Hematopoietic multipotent progenitor cell treated with erythropoietin and hydrocortisone succinate and interleukin-3 and kit ligand, for 8 days (in vitro differentiated cells): Measurements from ENCODE around the gene PLAAT3.
"Not testable (repeated sequence)": the region's sequence is repeated elsewhere in the genome, so short reads cannot be mapped to it uniquely, and the experiment has no call there.

Source experiments
- DNase-seq: peaks from one replicate; pipeline ENCODE4 v3.0.0-alpha.2; 2015

Gene PLAAT3

DNA sequence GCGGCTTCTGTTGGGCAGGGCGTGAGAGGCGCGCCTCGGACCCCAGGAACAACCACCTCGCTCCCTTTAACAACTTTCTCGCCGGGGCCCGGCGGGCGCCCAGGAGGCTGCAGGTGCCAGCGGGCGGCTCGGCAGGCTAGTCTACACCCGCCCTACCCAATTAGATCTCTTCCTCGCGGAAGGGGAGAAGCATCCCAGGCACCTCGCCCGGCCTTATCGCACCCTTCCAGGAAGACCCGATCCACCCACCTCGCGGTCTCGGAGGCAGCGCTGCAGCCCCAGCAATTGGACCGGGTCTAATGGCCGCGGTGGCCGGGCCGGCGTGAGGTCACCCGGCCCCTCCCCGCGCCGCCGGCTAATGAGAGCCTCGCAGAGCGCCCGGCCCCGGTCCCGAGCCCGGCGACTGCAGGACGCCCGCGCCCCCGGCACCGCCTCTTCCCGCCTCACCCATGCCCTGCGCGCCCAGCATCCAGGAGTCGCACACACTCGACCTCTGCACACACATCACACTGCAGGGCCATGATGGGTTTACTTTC lies at the start of gene PLAAT3:
PLAAT3 (minus strand) TSS at position 298 of the 536 bp plus-strand sequence. CDS start 419 bp downstream, outside the sequence.
- peak; percentile 84 for DNase-seq

GRCh38 chr11:63663809-63664208 lies 49.6 kb upstream of the PLAAT3 start:
- no peak for DNase-seq

GRCh38 chr11:63660972-63661371 lies 46.7 kb upstream of the PLAAT3 start:
- no peak for DNase-seq

DNA sequence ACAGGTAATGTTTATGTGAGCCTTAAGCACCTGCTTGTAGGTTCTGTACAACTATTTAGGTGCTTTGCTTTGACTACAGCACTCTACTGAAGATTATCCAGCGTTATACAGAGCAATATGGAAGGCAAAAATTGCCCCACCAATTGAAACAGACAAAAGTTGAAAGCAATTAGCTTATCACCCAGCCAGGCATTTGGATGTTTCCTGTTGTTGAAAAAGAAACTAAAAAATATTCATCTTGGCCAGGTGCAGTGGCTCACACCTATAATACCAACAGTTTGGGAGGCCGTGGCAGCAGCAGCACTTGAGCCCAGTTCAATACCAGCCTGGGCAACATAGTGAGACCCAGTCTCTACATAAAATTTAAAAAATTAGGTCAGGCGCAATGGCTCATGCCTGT lies 38.4 kb upstream of the PLAAT3 start:
- no peak for DNase-seq

- no peak for DNase-seq
These were observed 29.0 kb upstream of the PLAAT3 start for GRCh38 chr11:63643205-63643604.

- no peak for DNase-seq
These were observed 27.5 kb upstream of the PLAAT3 start for GRCh38 chr11:63641727-63642126.

DNA sequence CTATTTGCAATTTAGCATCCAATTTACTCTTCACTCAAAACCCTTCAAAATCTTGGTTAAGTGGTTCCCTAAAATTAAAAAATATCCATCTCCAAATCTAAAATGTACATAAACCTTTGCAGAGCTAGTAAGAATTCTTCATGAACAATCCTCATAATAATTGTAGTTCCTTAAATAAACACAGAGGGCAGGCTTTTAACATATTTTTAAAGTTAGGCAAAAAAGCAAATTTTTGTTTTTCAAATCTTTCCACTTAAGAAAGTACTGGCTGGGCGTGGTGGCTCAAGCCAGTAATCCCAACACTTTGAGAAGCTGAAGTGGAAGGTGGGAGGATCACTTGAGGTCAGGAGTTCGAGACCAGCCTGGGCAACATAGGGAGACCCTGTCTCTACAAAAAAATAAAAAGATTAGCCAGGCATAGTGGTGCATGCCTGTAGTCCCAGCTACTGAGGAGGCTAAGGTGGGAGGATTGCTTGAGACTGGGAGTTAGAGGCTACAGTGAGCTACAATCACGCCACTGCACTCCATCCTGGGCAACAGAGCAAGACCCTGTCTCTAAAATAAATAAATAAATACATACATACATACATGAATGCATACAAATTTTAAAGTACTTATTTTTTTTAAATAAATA lies 25.1 kb upstream of the PLAAT3 start:
- peak; percentile 24 for DNase-seq

GRCh38 chr11:63638436-63638835 lies 24.2 kb upstream of the PLAAT3 start:
- not testable (repeated sequence) for DNase-seq

DNA sequence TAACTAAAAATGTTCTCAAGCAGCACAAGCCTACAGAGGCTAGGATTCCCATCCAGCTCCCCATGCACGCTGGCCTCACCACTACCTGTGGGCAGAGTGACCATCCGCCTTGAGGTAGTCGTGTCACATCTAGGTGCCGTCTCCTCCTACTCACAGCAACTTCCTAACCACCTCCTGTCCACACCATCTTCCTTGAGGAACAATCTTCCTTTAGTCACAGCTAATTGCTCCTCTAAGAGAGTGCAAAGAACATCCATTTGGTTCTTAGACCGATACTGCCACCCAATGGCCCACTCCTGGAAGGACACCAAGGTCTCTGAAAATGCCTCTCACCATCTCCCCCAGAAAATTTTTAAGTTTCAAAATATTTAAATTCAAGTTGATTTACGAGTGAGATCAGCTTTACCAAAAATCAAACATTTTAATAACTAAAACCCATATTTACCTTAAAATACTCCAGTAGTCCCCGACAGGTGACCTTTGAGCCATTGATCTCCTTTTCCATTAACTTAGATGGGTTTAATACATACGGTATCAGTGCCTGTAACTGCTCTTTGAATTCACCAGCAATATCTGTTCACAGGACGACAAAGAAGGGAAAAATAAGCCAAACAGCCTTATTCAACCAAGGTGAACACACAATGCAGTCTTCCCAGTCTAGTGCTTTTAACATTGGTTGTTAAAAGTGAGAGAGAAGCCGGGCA lies 21.7 kb upstream of the PLAAT3 start:
- peak; percentile 68 for DNase-seq

- no peak for DNase-seq
These were observed 15.2 kb upstream of the PLAAT3 start for GRCh38 chr11:63629426-63629825.

GRCh38 chr11:63623513-63624140 lies 9.4 kb upstream of the PLAAT3 start:
- DNase-seq = no peak

GRCh38 chr11:63622323-63622722 lies 8.1 kb upstream of the PLAAT3 start:
- no peak for DNase-seq

- DNase-seq = no peak
These were observed 6.8 kb upstream of the PLAAT3 start for GRCh38 chr11:63621071-63621470.

DNA sequence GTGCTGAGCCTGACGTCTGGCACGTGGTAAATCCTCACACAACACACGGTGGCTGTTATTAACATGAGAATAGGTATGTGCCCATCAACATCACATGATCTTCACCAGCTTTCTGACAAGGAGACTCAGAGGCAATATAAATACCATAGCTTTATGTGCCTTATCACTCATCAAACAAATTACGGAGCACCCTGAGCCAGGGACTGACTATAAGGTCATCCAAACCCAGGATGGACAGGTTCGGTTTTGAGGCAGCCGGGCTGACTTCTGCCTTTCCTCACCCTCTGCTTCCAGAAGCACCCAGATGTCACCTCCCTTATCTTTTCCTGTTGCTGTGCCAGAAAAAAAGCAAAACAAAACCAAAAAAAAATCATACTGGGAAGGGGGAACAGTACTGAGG lies 5.7 kb upstream of the PLAAT3 start:
- no peak for DNase-seq

- not testable (repeated sequence) for DNase-seq
These were observed 3.5 kb upstream of the PLAAT3 start for GRCh38 chr11:63617686-63618085.

GRCh38 chr11:63616953-63617352 lies 2.7 kb upstream of the PLAAT3 start:
- DNase-seq = no peak

DNA sequence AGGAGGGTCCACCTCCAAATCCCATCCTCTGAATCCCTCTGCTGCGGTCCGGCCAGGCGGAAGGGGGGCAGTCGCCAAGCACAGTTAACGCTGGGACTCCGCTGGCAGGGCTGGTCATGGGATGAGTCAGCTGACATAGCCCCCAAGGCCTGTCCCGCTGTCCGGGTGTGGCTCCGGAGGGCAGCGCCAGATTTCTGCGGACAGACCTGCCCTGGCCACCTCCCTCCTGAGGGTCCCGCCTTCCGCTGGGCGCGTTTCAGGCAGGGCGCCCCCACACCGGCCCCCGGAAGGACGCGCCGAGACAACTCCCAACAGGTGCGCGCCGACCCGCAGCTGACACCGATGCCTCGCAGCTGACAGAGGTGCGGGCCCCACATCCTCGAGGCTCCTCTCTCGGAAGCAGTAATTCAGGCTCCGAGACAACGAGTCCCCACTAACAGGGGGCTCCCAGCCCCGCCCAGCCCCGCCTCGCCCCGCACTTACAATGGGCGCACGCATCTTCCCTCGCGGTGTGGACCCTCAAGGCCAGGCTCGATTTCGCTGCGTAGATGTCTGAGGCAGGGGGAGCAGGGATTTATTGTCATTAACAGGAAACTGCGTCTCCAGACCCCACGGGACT lies 607 bp downstream of the PLAAT3 start:
- DNase-seq = no peak

- DNase-seq = no peak
These were observed 2.1 kb downstream of the PLAAT3 start for GRCh38 chr11:63612181-63612580.

- DNase-seq = no peak
These were observed 2.9 kb downstream of the PLAAT3 start for GRCh38 chr11:63611395-63611747.

GRCh38 chr11:63610604-63611394 lies 3.4 kb downstream of the PLAAT3 start:
- DNase-seq = no peak

DNA sequence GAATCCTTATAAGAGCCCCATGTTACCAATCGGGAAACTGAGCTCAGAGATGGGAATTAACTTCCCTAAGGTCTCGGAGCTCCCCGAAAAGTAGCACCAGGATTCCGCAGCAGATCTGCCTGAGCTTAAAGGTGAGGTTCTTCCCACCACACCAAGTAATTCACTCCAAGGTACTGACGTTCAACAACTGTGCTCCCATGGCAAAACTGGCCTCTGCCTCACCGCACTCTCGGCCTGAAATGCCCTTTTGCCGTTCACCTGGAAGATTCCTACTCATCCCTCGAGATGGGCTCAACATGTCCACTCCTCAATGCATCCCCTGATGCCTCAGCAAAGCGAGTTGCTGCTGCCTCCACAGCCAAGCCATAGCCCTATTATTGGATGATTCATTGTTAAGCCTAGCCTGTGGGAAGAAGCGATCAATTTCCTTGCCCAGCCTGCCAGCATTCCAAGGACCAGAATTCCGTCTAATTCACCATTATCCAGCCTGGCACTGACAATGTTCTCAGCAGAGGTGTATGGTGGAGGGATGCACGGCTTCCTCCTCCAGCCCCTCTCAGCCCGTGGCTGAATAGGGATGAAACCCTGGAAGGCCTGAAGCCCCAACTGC lies 4.2 kb downstream of the PLAAT3 start:
- DNase-seq = no peak

GRCh38 chr11:63609536-63609935 lies 4.7 kb downstream of the PLAAT3 start:
- DNase-seq = no peak
